Brain pericyte (primary cell): ENCODE data around the gene HELZ2.

Experiments
- DNase-seq: peaks from one replicate; pipeline ENCODE4 v3.0.0-alpha.2; 2012; ENCODE audit warnings: low read depth, low spot score

HELZ2 gene

DNA sequence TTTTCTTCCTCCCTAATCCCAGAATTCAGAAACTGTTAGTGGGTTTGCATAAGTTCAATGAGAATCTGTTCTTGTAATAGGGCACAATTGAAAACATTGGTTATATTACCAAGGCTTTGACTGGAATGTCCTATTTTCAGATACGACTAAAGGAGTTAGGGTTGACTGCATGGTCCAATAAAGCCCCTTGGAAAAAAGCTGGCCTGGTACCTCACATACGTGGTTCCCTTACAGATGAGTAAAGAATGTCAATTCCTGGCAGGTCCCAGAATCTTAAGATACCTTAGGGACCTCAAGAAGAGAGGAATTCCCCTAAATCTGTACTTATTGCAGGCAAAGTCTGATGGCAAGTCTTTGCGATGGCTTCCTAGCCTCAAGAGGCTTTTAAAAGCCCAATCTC lies 48.9 kb downstream of the HELZ2 start:
- no peak for DNase-seq
